Umbilical cord (tissue), 2 donors: ENCODE measurements around the gene INPP4A. TPM values are rescaled to one million over a fixed set of nuclear protein-coding genes. Genes with fewer than 3 reads are reported as not detected.
A peak's percentile ranks its signal among the peaks of the same experiment; 100 is the strongest.
"Not testable (repeated sequence)": the region's sequence is repeated elsewhere in the genome, so short reads cannot be mapped to it uniquely, and the experiment has no call there.

ENCODE experiments used
- DNase-seq: peaks from one replicate; pipeline ENCODE4 v3.0.0-alpha.2; 2015; ENCODE audit warnings: low spot score
- total RNA-seq: library from RNA; depleted of rRNA; stranded (reverse); fragments of >200 nt; gene quantifications from one replicate; pipeline ENCODE4 v1.2.3, GENCODE V29; 2014; ENCODE audit warnings: low replicate concordance; ENCODE audit not compliant: insufficient read depth

INPP4A gene
- total RNA-seq, 1 donor from 2014 or later: 21.7 TPM

GRCh38 chr2:98585386-98585785, 140.7 kb downstream of the INPP4A start:
- no peak for DNase-seq

GRCh38 chr2:98586551-98587140, 142.0 kb downstream of the INPP4A start:
- DNase-seq: no peak

- no peak for DNase-seq
Observed at GRCh38 chr2:98588880-98589431, 144.3 kb downstream of the INPP4A start.

- no peak for DNase-seq
Observed at GRCh38 chr2:98589489-98589888, 144.8 kb downstream of the INPP4A start.

GRCh38 chr2:98592565-98592964, 147.9 kb downstream of the INPP4A start:
- no peak for DNase-seq

- not testable (repeated sequence) for DNase-seq
Observed at GRCh38 chr2:98594665-98595064, 150.0 kb downstream of the INPP4A start.

GRCh38 chr2:98598781-98599428, 154.2 kb downstream of the INPP4A start:
- no peak for DNase-seq

- DNase-seq: peak; percentile 5
Observed at GRCh38 chr2:98601532-98602132, 157.0 kb downstream of the INPP4A start.

- DNase-seq: peak; percentile 3
Observed at GRCh38 chr2:98604547-98604946, 159.9 kb downstream of the INPP4A start.

- no peak for DNase-seq
Observed at GRCh38 chr2:98605076-98605475, 160.4 kb downstream of the INPP4A start.

- no peak for DNase-seq
Observed at GRCh38 chr2:98606431-98606830, 161.8 kb downstream of the INPP4A start.

- DNase-seq: no peak
Observed at GRCh38 chr2:98607104-98607503, 162.4 kb downstream of the INPP4A start.

GRCh38 chr2:98607741-98608115, 163.1 kb downstream of the INPP4A start:
- no peak for DNase-seq

GRCh38 chr2:98608116-98608961, 163.7 kb downstream of the INPP4A start, which contains the start of the genes COA5 and UNC50:
Gene COA5 (minus strand): TSS chr2:98608512. CDS start chr2:98608405, 107 bp downstream.
Gene UNC50 (plus strand): TSS chr2:98608589. CDS start chr2:98609760, 1,171 bp downstream.
- peak; percentile 90 for DNase-seq

- peak; percentile 35 for DNase-seq
Observed at GRCh38 chr2:98608962-98609604, 164.4 kb downstream of the INPP4A start.

GRCh38 chr2:98614024-98614739, 169.5 kb downstream of the INPP4A start:
- DNase-seq: no peak

GRCh38 chr2:98615481-98615880, 170.8 kb downstream of the INPP4A start:
- no peak for DNase-seq

- DNase-seq: no peak
Observed at GRCh38 chr2:98617149-98617548, 172.5 kb downstream of the INPP4A start.

- DNase-seq: peak; percentile 7
Observed at GRCh38 chr2:98623657-98624056, 179.0 kb downstream of the INPP4A start.

- DNase-seq: no peak
Observed at GRCh38 chr2:98632351-98632750, 187.7 kb downstream of the INPP4A start.
